ACHN (cell line): ENCODE measurements around the gene ATP6V1D.
"Not testable (repeated sequence)": the region's sequence is repeated elsewhere in the genome, so short reads cannot be mapped to it uniquely, and the experiment has no call there.

ENCODE experiments used
- DNase-seq: peaks from one replicate; pipeline ENCODE4 v3.0.0-alpha.2; 2015
- in situ Hi-C: cut with HindIII; loops from 2 replicates; pipeline ENCODE4 v1.10.0; 2017; ENCODE audit warnings: low sequenced_read_pairs, low pct_ligation_motif_present, low pct_unique_long_range_greater_than_20kb

ATP6V1D gene

GRCh38 chr14:67359775-67360469 lies at the start of gene ATP6V1D, which contains the start of gene EIF2S1:
ATP6V1D (minus strand) TSS chr14:67359804; CDS start chr14:67359698, 106 bp downstream.
EIF2S1 (plus strand) TSS chr14:67360328; CDS start chr14:67364768, 4,440 bp downstream.
- DNase-seq, result peak; percentile 97
- in situ Hi-C loops, result no loop called here

- in situ Hi-C loops, DNase-seq: not testable (repeated sequence)
These were observed 48.7 kb upstream of the ATP6V1D start for GRCh38 chr14:67408122-67408801.

GRCh38 chr14:67405771-67406170 lies 46.2 kb upstream of the ATP6V1D start:
- DNase-seq, result no peak
- in situ Hi-C loops, result no loop called here

GRCh38 chr14:67400434-67400833 lies 40.8 kb upstream of the ATP6V1D start:
- no peak for DNase-seq
- in situ Hi-C loops, result no loop called here

GRCh38 chr14:67397536-67397935 lies 37.9 kb upstream of the ATP6V1D start:
- in situ Hi-C loops, result no loop called here
- DNase-seq, result no peak

GRCh38 chr14:67396381-67396970 lies 36.9 kb upstream of the ATP6V1D start:
- in situ Hi-C loops, result no loop called here
- DNase-seq, result peak; percentile 37

- in situ Hi-C loops, result no loop called here
- no peak for DNase-seq
These were observed 36.2 kb upstream of the ATP6V1D start for GRCh38 chr14:67395876-67396189.

GRCh38 chr14:67395086-67395875 lies 35.7 kb upstream of the ATP6V1D start:
- DNase-seq, result no peak
- in situ Hi-C loops, result no loop called here

- DNase-seq, result no peak
- in situ Hi-C loops, result no loop called here
These were observed 34.1 kb upstream of the ATP6V1D start for GRCh38 chr14:67393689-67394088.

GRCh38 chr14:67392800-67393199 lies 33.2 kb upstream of the ATP6V1D start:
- in situ Hi-C loops, result no loop called here
- no peak for DNase-seq

- DNase-seq, result no peak
- in situ Hi-C loops, result no loop called here
These were observed 32.5 kb upstream of the ATP6V1D start for GRCh38 chr14:67392123-67392522.

GRCh38 chr14:67391268-67391667 lies 31.7 kb upstream of the ATP6V1D start:
- DNase-seq, result no peak
- in situ Hi-C loops, result no loop called here

GRCh38 chr14:67389811-67390534 lies 30.4 kb upstream of the ATP6V1D start:
- in situ Hi-C loops, result no loop called here

GRCh38 chr14:67389275-67389674 lies 29.7 kb upstream of the ATP6V1D start:
- in situ Hi-C loops, result no loop called here
- DNase-seq, result no peak

More at GRCh38 chr14:67389811-67390534, 30.4 kb upstream of the ATP6V1D start:
- DNase-seq, result no peak

GRCh38 chr14:67387195-67387594 lies 27.6 kb upstream of the ATP6V1D start:
- in situ Hi-C loops, result no loop called here
- peak; percentile 3 for DNase-seq

- no peak for DNase-seq
- in situ Hi-C loops, result no loop called here
These were observed 26.0 kb upstream of the ATP6V1D start for GRCh38 chr14:67385618-67386017.

GRCh38 chr14:67385120-67385519 lies 25.5 kb upstream of the ATP6V1D start:
- in situ Hi-C loops, result no loop called here
- no peak for DNase-seq

- DNase-seq, result no peak
- in situ Hi-C loops, result no loop called here
These were observed 18.3 kb upstream of the ATP6V1D start for GRCh38 chr14:67377916-67378315.
